Thyroid gland (tissue), 4 donors: ENCODE results near the gene YJEFN3. TPM values are rescaled to one million over a fixed set of nuclear protein-coding genes. Genes with fewer than 3 reads are reported as not detected.

Experiments used
- DNase-seq, 2 donors: peaks; one replicate each; pipeline ENCODE4 v3.0.0-alpha.2; 2019
- H3K27ac ChIP-seq, 3 donors: fragments of 200-600 bp; sonication (generic); 1 replicate in 2 of 3; 2 replicates in 1 of 3; pipeline ENCODE4 v1.5.1; 2016 to 2019; ENCODE audit warnings: mild to moderate bottlenecking in 1 of 3, moderate library complexity in 1 of 3
- H3K27me3 ChIP-seq: fragments of 200-600 bp; sonication (generic); one replicate; pipeline ENCODE4 v1.5.1; 2019
- H3K36me3 ChIP-seq, 2 donors: fragments of 200-600 bp; sonication (generic); one replicate each; pipeline ENCODE4 v1.5.1; 2016 to 2019
- H3K4me1 ChIP-seq, 2 donors: fragments of 200-600 bp; sonication (generic); one replicate each; pipeline ENCODE4 v1.5.1; 2017 to 2019
- H3K4me3 ChIP-seq, 3 donors: fragments of 200-600 bp; sonication (generic); replicated peaks in 1 of 3; 1 replicate in 2 of 3; 2 replicates in 1 of 3; pipeline ENCODE4 v1.5.1; 2016; ENCODE audit warnings: mild to moderate bottlenecking in 1 of 3
- H3K9me3 ChIP-seq: fragments of 200-600 bp; sonication (generic); one replicate; pipeline ENCODE4 v1.5.1; 2017
- POLR2A ChIP-seq, 2 donors: fragments of 450-650 bp; IDR thresholded peaks; one replicate each; pipeline ENCODE4 v1.6.1; 2017; ENCODE audit warnings: antibody characterized with exemption in 2 of 2, mild to moderate bottlenecking in 2 of 2, moderate library complexity in 1 of 2
- WGBS, 2 donors: methylation state at CpG; one replicate each; pipeline ENCODE4 v1.1.5; 2017; 5-methylcytosine and 5-hydroxymethylcytosine counted together
- intact Hi-C: fragments of 100-400 bp; cut with DNase I; formaldehyde crosslinking; loops from one replicate; pipeline ENCODE4 v1.15.1; 2023
- total RNA-seq, 4 donors: library from RNA; depleted of rRNA; stranded (reverse); fragments of >200 nt; gene quantifications; one replicate each; pipeline ENCODE4 v1.2.3, GENCODE V29; 2016
- TF ChIP-seq, protein P1 (sequence below), 6 experiments: fragments of 200-600 bp in 3 of 6; fragments of 450-650 bp in 3 of 6; sonication (generic) in 3 of 6; IDR thresholded peaks; one replicate each; pipeline ENCODE4 v1.5.1; 2016 to 2019; ENCODE audit warnings: antibody characterized with exemption in 6 of 6, mild to moderate bottlenecking in 2 of 6, inconsistent platforms in 1 of 6, moderate library complexity in 1 of 6

Gene YJEFN3
- total RNA-seq, 4 donors from 2014 or later, result 1.9 to 7.2 (median 2.6) TPM; not detected in 1

- intact Hi-C loops, result no loop called here
- Histone ChIP-seq H3K36me3 (no peaks in the 10 kb centered on the region), H3K27me3 (no peaks in the 10 kb centered on the region), H3K9me3 (no peaks in the 10 kb centered on the region), H3K4me3 (no peak overlapping the region), H3K4me1 (no peaks in the 10 kb centered on the region), H3K27ac (no peak overlapping the region)
- TF ChIP-seq POLR2A (IDR thresholded peaks at IDR 0.05), result no peak
- TF ChIP-seq, protein P1, sequence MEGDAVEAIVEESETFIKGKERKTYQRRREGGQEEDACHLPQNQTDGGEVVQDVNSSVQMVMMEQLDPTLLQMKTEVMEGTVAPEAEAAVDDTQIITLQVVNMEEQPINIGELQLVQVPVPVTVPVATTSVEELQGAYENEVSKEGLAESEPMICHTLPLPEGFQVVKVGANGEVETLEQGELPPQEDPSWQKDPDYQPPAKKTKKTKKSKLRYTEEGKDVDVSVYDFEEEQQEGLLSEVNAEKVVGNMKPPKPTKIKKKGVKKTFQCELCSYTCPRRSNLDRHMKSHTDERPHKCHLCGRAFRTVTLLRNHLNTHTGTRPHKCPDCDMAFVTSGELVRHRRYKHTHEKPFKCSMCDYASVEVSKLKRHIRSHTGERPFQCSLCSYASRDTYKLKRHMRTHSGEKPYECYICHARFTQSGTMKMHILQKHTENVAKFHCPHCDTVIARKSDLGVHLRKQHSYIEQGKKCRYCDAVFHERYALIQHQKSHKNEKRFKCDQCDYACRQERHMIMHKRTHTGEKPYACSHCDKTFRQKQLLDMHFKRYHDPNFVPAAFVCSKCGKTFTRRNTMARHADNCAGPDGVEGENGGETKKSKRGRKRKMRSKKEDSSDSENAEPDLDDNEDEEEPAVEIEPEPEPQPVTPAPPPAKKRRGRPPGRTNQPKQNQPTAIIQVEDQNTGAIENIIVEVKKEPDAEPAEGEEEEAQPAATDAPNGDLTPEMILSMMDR (IDR thresholded peaks at IDR 0.05), result no peak
- no peak for DNase-seq
- 80 to 88% methylated on average over 4 to 8 of the region's 19 CpGs for WGBS, 2 donors
These were observed 18.0 kb downstream of the YJEFN3 start for GRCh38 chr19:19546751-19547162.

DNA sequence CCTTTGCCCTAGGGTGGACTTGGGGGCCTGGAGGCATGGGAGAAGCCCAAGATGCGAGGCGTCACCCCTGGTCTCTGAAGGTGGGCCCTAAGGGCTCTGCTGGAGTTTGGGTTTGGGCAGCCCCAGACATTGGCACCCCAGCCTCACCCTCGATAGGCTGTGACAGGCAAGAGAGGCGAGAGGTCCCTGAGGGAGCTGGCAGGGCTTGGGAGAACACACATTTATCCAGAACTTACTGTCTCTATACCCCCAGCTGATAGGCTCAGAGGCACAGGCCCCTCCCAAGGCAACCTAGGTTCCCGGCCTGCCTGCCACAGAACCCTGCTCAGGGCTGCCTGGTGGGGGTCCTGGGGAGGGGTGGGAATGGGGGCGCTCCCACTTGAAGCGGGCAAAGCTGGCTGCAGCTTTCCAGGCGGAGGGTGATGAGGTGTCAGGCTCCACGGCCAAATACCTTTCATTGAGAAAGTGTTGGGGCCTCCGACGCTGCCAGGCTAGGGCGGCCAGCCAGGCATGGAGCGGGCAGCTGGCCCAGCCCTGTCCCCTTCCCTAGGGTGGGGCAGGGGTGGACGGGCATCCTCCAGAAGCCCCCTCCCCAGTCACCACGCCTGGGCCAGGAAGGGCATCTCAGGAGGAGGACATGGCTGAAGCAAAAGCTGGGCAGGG is 19.1 kb downstream of the YJEFN3 start:
- no peak overlapping the region for H3K4me3 ChIP-seq
- H3K9me3 ChIP-seq, result no peaks in the 10 kb centered on the region
- no peaks in the 10 kb centered on the region for H3K27me3 ChIP-seq
- H3K36me3 ChIP-seq, result no peaks in the 10 kb centered on the region
- no peaks in the 10 kb centered on the region for H3K4me1 ChIP-seq
- intact Hi-C loops, result no loop called here
- DNase-seq, result no peak
- TF ChIP-seq POLR2A (IDR thresholded peaks at IDR 0.05), result no peak
- TF ChIP-seq, protein P1 (IDR thresholded peaks at IDR 0.05), result no peak
- H3K27ac ChIP-seq, result no peak overlapping the region
- WGBS, 2 donors, result 63 to 80% methylated on average over 7 to 10 of the region's 15 CpGs

DNA sequence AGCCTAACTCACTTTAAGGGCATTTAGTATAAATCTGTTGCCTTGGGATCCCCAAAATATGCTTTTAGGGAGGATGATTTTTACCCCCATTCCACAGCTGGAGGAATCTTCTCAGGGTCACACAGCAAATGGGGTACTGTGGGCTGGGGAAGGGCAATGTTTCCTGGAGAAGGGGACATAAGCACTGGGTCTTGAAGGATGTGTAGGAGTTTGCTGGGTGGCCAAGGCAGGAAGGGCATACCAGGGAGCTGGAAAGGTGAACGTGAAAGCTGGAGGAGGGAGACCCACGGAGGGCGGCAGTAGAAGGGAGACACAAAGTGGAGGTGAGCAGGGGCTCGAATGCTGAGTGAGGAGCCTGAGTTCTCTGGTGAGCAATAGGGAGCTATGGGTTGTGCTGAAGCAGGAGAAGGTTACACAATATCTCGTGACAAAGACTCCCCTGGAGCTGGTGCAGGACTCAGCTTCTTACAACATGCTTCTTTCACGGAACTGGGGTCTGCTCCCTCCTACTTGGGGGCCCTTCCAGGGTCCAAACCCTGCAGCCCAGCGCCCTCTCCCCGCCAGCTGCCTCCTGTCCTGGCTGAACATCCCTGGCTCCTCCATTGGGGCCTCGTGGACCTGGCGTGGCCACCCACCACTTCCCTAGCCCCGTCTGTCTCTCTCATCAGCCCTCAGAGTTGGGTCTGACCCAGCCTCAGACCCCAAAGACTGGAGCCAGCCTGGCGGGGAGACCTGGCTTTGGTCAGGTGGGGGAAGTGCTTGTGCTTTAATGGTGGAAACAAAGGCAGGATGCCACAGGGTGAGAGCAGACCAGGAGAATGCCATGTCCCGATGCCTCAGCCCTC is 20.4 kb downstream of the YJEFN3 start:
- Histone ChIP-seq H3K27ac (no peak overlapping the region), H3K4me3 (no peak overlapping the region), H3K9me3 (no peaks in the 10 kb centered on the region), H3K36me3 (no peaks in the 10 kb centered on the region), H3K27me3 (no peaks in the 10 kb centered on the region), H3K4me1 (no peaks in the 10 kb centered on the region)
- no peak for DNase-seq
- TF ChIP-seq, protein P1 (IDR thresholded peaks at IDR 0.05), result no peak
- TF ChIP-seq POLR2A (IDR thresholded peaks at IDR 0.05), result no peak
- 73 to 77% methylated on average over 13 of the region's 13 CpGs for WGBS, 2 donors
- intact Hi-C loops, result no loop called here

GRCh38 chr19:19549804-19550464 is 21.2 kb downstream of the YJEFN3 start:
- TF ChIP-seq, protein P1 (IDR thresholded peaks at IDR 0.05), result no peak
- TF ChIP-seq POLR2A (IDR thresholded peaks at IDR 0.05), result no peak
- Histone ChIP-seq H3K27ac (no peak overlapping the region), H3K36me3 (no peaks in the 10 kb centered on the region), H3K4me1 (no peaks in the 10 kb centered on the region), H3K27me3 (no peaks in the 10 kb centered on the region), H3K4me3 (no peak overlapping the region), H3K9me3 (no peaks in the 10 kb centered on the region)
- intact Hi-C loops, result no loop called here
- WGBS, 2 donors, result 78 to 80% methylated on average over 22 of the region's 23 CpGs
- DNase-seq, result no peak
